ENCODE measurements around the gene CREB3L2. TPM values are rescaled to one million over a fixed set of nuclear protein-coding genes. Genes with fewer than 3 reads are reported as not detected.

Gene CREB3L2
- total and polyA plus RNA-seq, 4 donors, result 7.4 to 89.1 (median 44.0) TPM

GRCh38 chr7:137891016-137891655 lies 110.8 kb downstream of the CREB3L2 start:
- H3K36me3 ChIP-seq (ENCODE audit: control insufficient read depth in 4 of 4, insufficient read depth in 4 of 4, low read length in 4 of 4), result peaks cover 0 to 20% (median 14%) of the 10 kb centered on the region in 4 donors
- TF ChIP-seq CTCF (IDR thresholded peaks at IDR 0.05; ENCODE audit: control extremely low read depth, extremely low read depth), result no peak
- H3K4me1 ChIP-seq (ENCODE audit: control insufficient read depth in 5 of 5, insufficient read depth in 5 of 5, low read length in 5 of 5), result peaks cover 0 to 5% (median 0%) of the 10 kb centered on the region in 5 donors
- no peaks in the 10 kb centered on the region for H3K9me3 ChIP-seq (ENCODE audit: control insufficient read depth in 4 of 4, insufficient read depth in 3 of 4, low read length in 3 of 4)
- no peaks in the 10 kb centered on the region for H3K27me3 ChIP-seq (ENCODE audit: control insufficient read depth in 3 of 3, insufficient read depth in 3 of 3, low read length in 2 of 3)
- DNase-seq (no peak), ATAC-seq (ENCODE audit: insufficient read depth, low FRiP score) (no peak)
- H3K9ac ChIP-seq (ENCODE audit: insufficient read depth in 1 of 2, low read length in 2 of 2), result no peak overlapping the region
- H3K4me3 ChIP-seq, result no peak overlapping the region
- H3K27ac ChIP-seq (ENCODE audit: low read depth in 1 of 2, low read length in 1 of 2), result no peak overlapping the region
- 76 to 79% methylated on average over 4 of the region's 4 CpGs for WGBS, 2 donors

- TF ChIP-seq CTCF (IDR thresholded peaks at IDR 0.05; ENCODE audit: control extremely low read depth, extremely low read depth), result no peak
- ATAC-seq (ENCODE audit: insufficient read depth, low FRiP score), result no peak
Measured at GRCh38 chr7:137890449-137890921, 111.4 kb downstream of the CREB3L2 start.

GRCh38 chr7:137888241-137888640 lies 113.6 kb downstream of the CREB3L2 start:
- Histone ChIP-seq H3K27ac (ENCODE audit: low read depth in 1 of 2, low read length in 1 of 2) (no peak overlapping the region), H3K27me3 (ENCODE audit: control insufficient read depth in 3 of 3, insufficient read depth in 3 of 3, low read length in 2 of 3) (no peaks in the 10 kb centered on the region), H3K4me3 (no peak overlapping the region), H3K9me3 (ENCODE audit: control insufficient read depth in 4 of 4, insufficient read depth in 3 of 4, low read length in 3 of 4) (no peaks in the 10 kb centered on the region), H3K9ac (ENCODE audit: insufficient read depth in 1 of 2, low read length in 2 of 2) (no peak overlapping the region), H3K36me3 (ENCODE audit: control insufficient read depth in 4 of 4, insufficient read depth in 4 of 4, low read length in 4 of 4) (peaks cover under 1 to 14% (median 10%) of the 10 kb centered on the region in 4 donors), H3K4me1 (ENCODE audit: control insufficient read depth in 5 of 5, insufficient read depth in 5 of 5, low read length in 5 of 5) (peaks cover 0 to 5% (median 0%) of the 10 kb centered on the region in 5 donors)
- whole genome bisulfite sequencing, 2 donors, result 73 to 85% methylated on average over 2 of the region's 2 CpGs
- DNase-seq (no peak), ATAC-seq (ENCODE audit: insufficient read depth, low FRiP score) (no peak)
- no peak for TF ChIP-seq CTCF (IDR thresholded peaks at IDR 0.05; ENCODE audit: control extremely low read depth, extremely low read depth)

More at GRCh38 chr7:137890449-137890921, 111.4 kb downstream of the CREB3L2 start:
- no peak overlapping the region for H3K27ac ChIP-seq (ENCODE audit: low read depth in 1 of 2, low read length in 1 of 2)
- no peak overlapping the region for H3K9ac ChIP-seq (ENCODE audit: insufficient read depth in 1 of 2, low read length in 2 of 2)
- H3K27me3 ChIP-seq (ENCODE audit: control insufficient read depth in 3 of 3, insufficient read depth in 3 of 3, low read length in 2 of 3), result no peaks in the 10 kb centered on the region
- no peak overlapping the region for H3K4me3 ChIP-seq
- H3K36me3 ChIP-seq (ENCODE audit: control insufficient read depth in 4 of 4, insufficient read depth in 4 of 4, low read length in 4 of 4), result peaks cover 3 to 17% (median 12%) of the 10 kb centered on the region in 4 donors
- DNase-seq, result peak in 1 of 3 donors; percentile 50
- peaks cover 0 to 5% (median 0%) of the 10 kb centered on the region in 5 donors for H3K4me1 ChIP-seq (ENCODE audit: control insufficient read depth in 5 of 5, insufficient read depth in 5 of 5, low read length in 5 of 5)
- 56 to 70% methylated on average over 3 of the region's 3 CpGs for WGBS, 2 donors
- no peaks in the 10 kb centered on the region for H3K9me3 ChIP-seq (ENCODE audit: control insufficient read depth in 4 of 4, insufficient read depth in 3 of 4, low read length in 3 of 4)
